ENCODE data around the gene TLCD4.
A peak's percentile ranks its signal among the peaks of the same experiment; 100 is the strongest.
"Not testable (repeated sequence)": the region's sequence is repeated elsewhere in the genome, so short reads cannot be mapped to it uniquely, and the experiment has no call there.

The TLCD4 gene

GRCh38 chr1:95117207-95118066, at the start of gene TLCD4:
Gene TLCD4, plus strand, starts transcription at chr1:95117355. Its CDS starts 26,547 bp downstream, at chr1:95143902.
- peak in 43 of 51 donors; percentile 5 to 84 (median 56) for DNase-seq

DNA sequence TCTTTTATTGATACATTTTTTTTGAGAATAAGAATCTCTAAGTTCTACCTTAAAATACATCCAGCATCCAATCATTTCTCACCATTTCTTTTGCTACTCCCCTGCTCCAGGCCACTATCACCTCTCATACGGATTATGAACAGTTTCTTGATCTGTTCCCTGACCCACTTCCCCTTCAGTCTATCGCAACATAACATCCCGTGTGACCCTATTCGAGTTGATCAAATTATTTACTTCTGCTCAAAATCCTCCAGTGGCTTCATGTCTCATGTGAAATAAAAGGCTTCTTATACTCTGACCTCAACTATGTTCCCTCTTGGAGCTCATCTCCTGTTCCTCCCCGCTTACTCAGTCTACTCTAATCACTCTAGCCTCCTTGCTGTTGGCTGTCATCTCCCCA, 49.6 kb upstream of the TLCD4 start:
- no peak for DNase-seq

- no peak for DNase-seq
These were observed 48.0 kb upstream of the TLCD4 start for GRCh38 chr1:95068956-95069709.

DNA sequence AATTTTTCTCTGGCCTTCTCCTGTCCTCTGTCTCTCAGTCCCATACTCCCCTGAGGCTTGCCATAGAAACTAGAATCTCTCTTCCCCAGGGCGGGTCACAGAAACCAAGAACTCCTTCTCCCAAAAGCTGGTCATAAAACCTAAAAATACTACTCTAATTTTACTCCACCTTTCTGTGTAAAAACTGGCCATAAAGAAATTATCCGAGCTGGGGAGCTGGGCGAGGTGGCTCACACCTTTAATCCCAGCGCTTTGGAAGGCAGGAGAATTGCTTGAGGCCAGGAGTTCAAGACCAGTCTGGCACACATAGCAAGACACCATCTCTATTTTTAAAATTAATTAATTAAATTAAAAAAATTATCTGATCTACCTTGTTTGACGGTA, 47.5 kb upstream of the TLCD4 start:
- DNase-seq, result no peak

GRCh38 chr1:95071539-95071938, 45.6 kb upstream of the TLCD4 start:
- DNase-seq, result no peak

GRCh38 chr1:95072117-95072516, 45.0 kb upstream of the TLCD4 start:
- DNase-seq, result no peak

DNA sequence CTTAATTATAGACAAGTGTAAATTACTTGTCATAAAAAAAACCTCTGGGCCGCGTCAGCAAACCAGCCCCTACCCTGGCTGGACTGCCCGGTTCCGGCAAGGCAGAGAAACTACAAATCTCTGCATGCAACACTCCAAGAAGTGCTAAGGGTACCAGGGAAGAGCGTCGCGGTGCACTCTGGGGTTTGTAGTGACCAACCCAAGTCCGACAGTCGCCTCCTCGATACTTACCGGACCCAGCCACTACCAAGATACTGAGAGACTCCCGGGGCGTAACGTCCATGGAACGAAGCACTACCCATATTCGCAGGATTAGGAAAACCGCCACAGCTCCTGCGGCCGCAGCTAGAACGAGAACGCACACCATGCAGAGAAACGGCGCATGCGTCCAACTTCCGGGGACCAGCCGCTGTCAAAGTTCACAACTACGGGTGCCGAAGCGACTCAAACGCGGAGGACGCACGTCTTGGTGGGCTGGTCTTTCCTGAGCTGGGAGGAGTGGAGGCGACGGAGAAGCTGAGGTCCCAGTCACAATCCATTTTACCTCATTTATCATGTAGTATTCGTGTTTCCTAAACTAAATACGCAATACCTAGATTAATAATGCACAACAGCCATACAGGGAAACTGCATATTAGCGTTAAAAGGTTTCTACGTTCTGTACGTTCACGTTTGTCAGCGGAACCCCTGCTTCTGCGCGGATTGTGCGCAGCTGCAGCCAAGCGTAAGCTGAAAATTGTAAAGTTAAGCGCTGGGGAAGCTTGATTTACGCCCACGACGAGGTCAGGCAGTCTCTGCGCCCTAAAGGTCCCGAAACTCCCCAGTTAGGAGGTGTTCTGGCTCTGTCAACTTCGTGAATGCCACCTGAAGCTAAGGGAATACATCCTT, 44.4 kb upstream of the TLCD4 start, which contains the start of gene ALG14:
Gene ALG14 (minus strand): TSS at position 420 of the 888 bp plus-strand sequence. CDS start 53 bp downstream, at position 367.
- DNase-seq, result peak; percentile 71 to 99 (median 89)

GRCh38 chr1:95073446-95073845, 43.7 kb upstream of the TLCD4 start:
- no peak for DNase-seq

DNA sequence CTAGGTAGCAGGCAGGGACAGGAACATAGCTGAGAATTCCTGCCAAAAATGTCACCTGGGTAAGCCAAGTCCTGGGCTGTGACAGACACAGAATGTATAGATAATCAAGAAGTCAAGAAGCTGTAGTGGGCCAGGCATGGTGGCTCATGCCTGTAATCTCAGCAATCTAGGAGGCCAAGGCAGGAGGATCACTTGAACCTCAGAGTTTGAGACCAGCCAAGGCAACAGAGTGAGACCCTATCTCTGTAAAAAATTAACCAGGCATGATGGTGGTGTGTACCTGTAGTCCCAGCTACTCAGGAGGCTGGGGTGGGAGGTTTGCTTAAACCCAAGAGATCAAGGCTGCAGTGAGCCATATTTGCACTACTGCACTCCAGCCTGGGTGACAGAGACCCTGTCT, 41.1 kb upstream of the TLCD4 start:
- DNase-seq, result no peak

DNA sequence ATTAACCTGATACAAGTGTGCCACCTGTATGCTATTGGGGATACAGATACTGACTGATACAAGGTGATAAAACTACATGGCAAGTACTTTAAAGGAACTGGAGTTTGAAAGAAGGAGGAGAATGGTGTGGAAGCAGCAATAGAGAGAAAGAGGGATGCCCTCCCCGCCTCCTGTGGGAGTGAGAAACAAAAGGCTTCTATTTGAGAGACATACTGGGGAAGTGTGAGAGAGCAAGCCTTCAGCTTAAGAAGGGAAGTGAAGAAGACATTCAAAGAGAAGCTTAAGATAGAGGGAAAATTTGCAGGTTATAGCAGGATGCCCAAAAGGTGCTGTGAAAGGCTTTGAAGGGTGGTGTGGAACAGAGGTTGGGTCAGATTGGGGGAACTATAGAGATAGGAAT, 36.7 kb upstream of the TLCD4 start:
- DNase-seq, result peak in 2 of 51 donors; percentile 3 to 8

DNA sequence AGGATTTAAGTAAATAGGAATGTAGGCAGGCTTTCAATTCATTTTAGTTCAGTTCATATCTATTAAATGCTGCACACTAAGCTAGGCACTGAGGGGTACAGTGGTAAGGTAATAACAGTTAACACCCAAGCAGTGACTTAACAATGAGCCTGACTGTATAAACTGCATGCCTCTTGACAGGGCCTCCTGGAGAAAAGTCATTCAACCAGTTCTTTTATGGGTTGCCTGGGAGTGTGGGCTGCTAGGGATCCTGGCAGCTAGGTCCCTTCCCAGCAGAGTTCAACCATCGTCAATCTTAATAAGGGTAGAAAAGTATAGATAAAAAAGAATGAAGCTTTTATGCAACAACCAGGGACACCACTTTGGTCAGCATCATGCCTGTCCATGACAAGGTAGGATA, 36.3 kb upstream of the TLCD4 start:
- no peak for DNase-seq

DNA sequence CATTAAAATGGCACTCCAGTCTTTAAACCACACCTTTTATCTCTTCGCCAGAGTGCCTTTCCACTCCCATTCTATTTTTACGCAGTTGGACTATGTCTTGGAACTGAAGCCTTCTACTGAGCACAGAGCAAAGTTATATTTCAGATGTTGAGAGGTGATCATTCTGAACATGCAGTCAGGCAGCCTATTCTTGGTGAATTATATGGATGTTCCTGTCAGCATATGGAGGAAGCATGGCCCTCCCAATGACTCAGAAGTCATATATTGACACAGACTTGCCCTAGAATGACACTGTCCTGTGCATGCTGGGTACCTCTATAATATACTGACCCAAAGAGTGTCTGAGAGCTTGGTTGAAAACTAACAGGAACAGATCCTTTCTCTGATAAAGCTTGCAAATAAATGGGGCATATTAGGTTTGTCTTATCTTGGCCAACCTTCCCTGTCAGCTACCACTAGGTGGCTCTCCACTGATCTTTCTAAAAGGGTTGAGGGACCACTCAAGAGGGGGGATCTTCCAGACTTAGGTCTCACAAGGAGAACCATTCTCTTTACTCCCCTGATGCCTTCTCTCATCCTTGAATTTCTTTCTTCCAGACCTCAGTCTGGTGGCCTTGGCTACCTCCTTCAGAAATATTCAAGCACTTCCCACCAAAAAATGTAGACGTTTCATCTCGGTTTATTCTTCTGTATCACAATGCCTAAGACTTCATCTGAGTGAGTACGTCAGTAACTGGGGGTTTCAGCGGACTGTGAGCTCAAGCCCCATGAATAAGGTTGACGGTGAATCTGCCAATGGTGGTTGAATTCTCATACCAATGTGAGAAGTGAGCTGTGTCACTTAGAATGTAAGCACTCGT, 32.6 kb upstream of the TLCD4 start:
- peak in 12 of 51 donors; percentile 1 to 54 (median 21) for DNase-seq

DNA sequence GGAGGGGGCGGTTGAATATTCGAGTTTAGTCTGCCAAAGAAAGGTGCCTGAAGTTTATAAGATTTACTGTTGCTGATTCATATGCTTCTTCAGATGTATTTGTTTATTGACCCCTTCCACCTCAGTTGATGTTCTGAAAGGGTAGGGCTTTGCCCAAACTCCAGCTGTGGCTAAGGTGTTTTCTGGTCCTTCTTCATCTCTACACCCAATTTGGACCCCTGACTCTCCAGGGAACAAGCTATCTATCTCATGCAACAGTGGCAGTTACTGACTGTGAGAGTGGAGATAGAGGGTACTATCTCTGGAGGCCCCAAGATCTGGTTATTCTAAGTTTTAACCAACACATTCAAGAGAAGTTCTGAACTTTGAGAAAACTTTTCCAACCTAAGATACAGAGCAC, 31.8 kb upstream of the TLCD4 start:
- DNase-seq, result no peak

GRCh38 chr1:95086949-95087533, 30.1 kb upstream of the TLCD4 start:
- DNase-seq, result no peak

DNA sequence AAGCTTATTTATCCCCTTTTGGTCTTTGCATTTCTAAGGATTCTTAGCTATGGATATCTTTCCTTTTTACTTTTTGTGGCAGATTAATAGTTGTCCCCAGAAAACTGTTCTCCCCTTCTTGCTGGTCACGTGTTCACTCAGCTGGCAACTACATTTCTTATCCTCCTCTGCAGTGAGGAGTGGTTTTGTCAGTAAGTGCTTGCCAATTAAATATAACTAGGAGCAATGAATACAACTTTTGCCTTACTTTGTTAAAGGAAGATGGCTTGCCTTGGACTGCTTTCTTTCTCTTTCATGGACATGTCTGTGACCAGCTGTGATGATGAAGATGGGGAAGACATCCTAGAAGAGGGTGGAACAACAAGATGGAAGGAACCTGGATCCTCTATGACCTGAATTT, 28.9 kb upstream of the TLCD4 start:
- no peak for DNase-seq

- no peak for DNase-seq
These were observed 27.4 kb upstream of the TLCD4 start for GRCh38 chr1:95089650-95090287.

GRCh38 chr1:95091290-95091689, 25.9 kb upstream of the TLCD4 start:
- not testable (repeated sequence) for DNase-seq

DNA sequence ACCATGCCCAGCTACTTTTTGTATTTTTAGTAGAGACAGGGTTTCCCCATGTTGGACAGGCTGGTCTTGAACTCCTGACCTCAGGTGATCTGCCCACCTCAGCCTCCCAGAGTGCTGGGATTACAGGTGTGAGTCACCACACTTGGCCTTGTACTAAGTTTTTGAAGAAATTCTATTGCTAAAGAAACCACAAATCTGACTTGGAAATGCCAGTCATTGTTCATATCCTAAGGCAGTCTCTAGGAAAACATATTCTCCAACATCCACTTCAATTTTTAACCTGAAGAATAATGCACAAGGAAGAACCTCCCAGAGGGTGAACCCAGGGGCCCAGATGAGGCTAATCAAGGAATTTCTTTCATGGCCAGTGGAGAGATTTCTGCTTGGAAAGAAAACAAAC, 24.3 kb upstream of the TLCD4 start:
- DNase-seq, result not testable (repeated sequence)

DNA sequence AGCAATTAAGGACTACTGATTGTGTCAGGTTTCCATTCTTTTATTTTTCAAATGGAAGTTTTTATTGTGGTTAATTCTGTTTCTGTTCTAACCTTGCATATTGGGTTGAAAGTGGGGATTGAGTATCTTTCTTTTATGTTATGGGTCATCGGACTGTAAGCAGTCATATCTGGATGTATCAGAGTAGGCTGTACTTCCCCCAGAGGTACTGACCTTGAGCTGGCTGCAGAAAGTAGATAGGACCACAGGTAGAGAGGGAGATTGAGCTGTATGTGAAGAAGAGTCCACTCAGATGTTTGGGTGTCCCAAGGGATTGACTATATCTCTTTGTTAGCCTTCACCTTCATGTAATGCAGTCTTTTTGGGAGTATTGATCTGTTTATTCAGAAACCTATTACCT, 23.9 kb upstream of the TLCD4 start:
- DNase-seq, result no peak

DNA sequence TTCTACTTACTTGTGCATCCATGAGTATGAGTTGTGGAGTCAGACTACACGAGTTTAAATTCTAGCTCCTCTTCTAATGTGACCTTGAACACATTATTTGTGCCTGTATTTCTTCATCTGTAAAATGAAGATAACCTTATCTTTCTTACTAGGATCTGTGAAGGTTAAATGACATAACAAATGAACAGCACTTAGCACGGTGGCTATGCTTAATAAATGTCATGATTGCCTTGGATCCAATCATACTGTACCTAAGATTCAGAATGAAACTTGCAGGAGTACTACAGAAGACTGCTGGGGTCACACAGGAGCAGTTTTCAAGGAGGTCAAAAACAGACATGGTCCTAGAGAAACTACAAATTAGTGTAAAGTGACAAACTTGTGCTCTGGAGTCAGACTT, 22.2 kb upstream of the TLCD4 start:
- no peak for DNase-seq

Measured in hypothalamus (tissue), 51 donors.